NCI-H748 treated with DMSO at 0.1 percent for 48 hours (cell line): ENCODE data around the gene COMMD9.

ENCODE experiments used
- DNase-seq: peaks from one replicate; lab custom pipeline; 2025; lab: John Stamatoyannopoulos, UW

COMMD9 gene

DNA sequence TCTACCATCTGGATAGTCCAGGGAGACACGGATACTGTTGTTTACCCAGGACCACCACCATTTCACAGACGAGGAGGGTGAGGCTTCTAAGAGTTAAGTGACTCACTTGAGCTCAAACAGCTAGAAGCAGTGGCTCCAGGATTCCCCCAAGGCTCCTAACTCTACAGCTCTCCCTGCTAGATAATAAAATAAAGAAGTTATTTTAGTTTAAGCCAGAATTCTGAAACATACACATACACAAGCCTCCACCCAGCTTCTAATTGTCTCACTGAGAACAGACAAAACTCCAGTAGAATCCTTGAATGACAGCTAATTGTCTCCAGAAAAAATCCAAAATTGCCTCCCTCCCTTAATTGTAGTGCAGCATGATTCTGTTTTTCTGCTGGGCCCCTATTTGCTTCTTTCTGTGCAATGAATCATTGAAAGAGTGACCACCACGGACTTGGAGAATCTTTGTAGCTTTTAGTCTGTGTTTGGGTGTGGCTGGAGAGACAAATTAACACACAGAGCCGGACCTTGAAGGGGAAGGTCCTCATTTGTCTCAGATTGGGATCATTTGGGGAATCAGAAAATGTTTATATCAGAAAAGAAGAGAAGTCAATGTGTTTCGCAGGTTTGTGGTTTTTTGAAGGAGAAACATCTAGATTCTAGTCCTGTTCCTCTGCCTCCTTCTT is 64.9 kb downstream of the COMMD9 start:
- DNase-seq, result no peak

DNA sequence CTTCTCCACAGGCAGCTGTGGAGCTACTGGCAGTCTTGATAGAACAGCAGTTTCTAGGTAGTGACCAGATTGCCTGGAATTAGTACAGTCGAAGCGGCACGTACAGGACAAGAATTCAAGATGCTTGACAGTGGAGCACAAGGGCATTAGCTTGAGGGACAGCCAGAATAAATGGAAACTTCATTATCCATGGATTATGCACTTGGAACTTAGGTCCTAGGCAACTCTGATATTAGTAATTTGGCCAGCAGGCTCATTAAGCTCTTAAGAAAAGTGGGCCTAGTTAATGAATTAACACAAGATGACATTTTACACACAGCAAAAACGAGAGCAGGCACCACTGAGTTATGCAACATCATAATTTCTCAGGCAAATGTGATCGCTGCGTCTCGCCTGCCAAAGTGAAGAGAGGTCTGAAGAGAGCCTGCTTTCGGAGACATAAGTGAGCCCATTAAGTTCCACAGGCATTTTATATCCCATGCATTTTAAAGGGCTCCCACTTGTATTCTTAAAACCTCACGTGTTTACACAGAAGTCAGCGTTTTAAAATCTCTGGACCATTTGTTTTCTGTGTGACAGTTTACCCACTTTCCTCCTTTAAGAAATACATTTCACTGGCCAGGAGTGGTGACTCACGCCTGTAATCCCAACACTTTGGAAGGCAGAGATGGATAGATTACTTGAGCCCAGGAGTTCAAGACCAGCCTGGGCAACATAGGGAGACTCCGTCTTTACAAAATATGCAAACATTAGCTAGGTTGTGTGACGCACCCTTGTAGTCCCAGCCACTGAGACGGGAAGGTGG is 66.2 kb downstream of the COMMD9 start:
- DNase-seq, result no peak
